ENCODE results near the gene DLGAP1. TPM values are rescaled to one million over a fixed set of nuclear protein-coding genes. Genes with fewer than 3 reads are reported as not detected.

Gene DLGAP1
- total RNA-seq, 4 donors from 2014 or later: 1.2 to 1.4 (median 1.4) TPM

- Histone ChIP-seq H3K9me3 (no peaks in the 10 kb centered on the region), H3K4me3 (no peak overlapping the region), H3K4me1 (no peaks in the 10 kb centered on the region), H3K27ac (replicated peaks in 1 of 4) (no peak overlapping the region), H3K36me3 (no peaks in the 10 kb centered on the region), H3K27me3 (no peaks in the 10 kb centered on the region)
- no peak for DNase-seq (ENCODE audit: extremely low spot score)
- intact Hi-C loops (cut with DNase I): no loop called here
- 54% methylated on average over 11 of the region's 11 CpGs for WGBS
- no peak for TF ChIP-seq POLR2AphosphoS5 (IDR thresholded peaks at IDR 0.05)
- TF ChIP-seq EP300 (IDR thresholded peaks at IDR 0.05): no peak
- no peak for TF ChIP-seq CTCF (IDR thresholded peaks at IDR 0.05)
- no peak for TF ChIP-seq POLR2A (IDR thresholded peaks at IDR 0.05; ENCODE audit: low read depth)
These were observed 218.0 kb downstream of the DLGAP1 start for GRCh38 chr18:4236940-4237663.

GRCh38 chr18:4233468-4233867 is 221.6 kb downstream of the DLGAP1 start:
- WGBS: 20% methylated on average over 3 of the region's 3 CpGs

GRCh38 chr18:4232656-4233055 is 222.5 kb downstream of the DLGAP1 start:
- 35% methylated on average over 2 of the region's 2 CpGs for WGBS
- Histone ChIP-seq H3K9me3 (peaks cover 0 to 9% (median 3%) of the 10 kb centered on the region in 4 donors), H3K4me3 (no peak overlapping the region), H3K27me3 (no peaks in the 10 kb centered on the region), H3K4me1 (no peaks in the 10 kb centered on the region), H3K36me3 (no peaks in the 10 kb centered on the region), H3K27ac (replicated peaks in 1 of 4) (no peak overlapping the region)
- intact Hi-C loops (cut with DNase I): no loop called here
- TF ChIP-seq EP300 (IDR thresholded peaks at IDR 0.05) (no peak), POLR2A (IDR thresholded peaks at IDR 0.05; ENCODE audit: low read depth) (no peak), CTCF (IDR thresholded peaks at IDR 0.05) (no peak), POLR2AphosphoS5 (IDR thresholded peaks at IDR 0.05) (no peak)
- DNase-seq (ENCODE audit: extremely low spot score): no peak

More at GRCh38 chr18:4233468-4233867, 221.6 kb downstream of the DLGAP1 start:
- Histone ChIP-seq H3K9me3 (peaks cover 0 to 9% (median 3%) of the 10 kb centered on the region in 4 donors), H3K27ac (replicated peaks in 1 of 4) (no peak overlapping the region), H3K4me3 (no peak overlapping the region), H3K27me3 (no peaks in the 10 kb centered on the region), H3K4me1 (no peaks in the 10 kb centered on the region), H3K36me3 (no peaks in the 10 kb centered on the region)
- TF ChIP-seq POLR2A (IDR thresholded peaks at IDR 0.05; ENCODE audit: low read depth): no peak
- intact Hi-C loops (cut with DNase I): no loop called here
- DNase-seq (ENCODE audit: extremely low spot score): no peak

- intact Hi-C loops (cut with DNase I): no loop called here
- TF ChIP-seq POLR2AphosphoS5 (IDR thresholded peaks at IDR 0.05) (no peak), CTCF (IDR thresholded peaks at IDR 0.05) (no peak), EP300 (IDR thresholded peaks at IDR 0.05) (no peak), POLR2A (IDR thresholded peaks at IDR 0.05; ENCODE audit: low read depth) (no peak)
- Histone ChIP-seq H3K4me3 (no peak overlapping the region), H3K9me3 (peaks cover 0 to 9% (median 3%) of the 10 kb centered on the region in 4 donors), H3K36me3 (no peaks in the 10 kb centered on the region), H3K4me1 (no peaks in the 10 kb centered on the region), H3K27me3 (no peaks in the 10 kb centered on the region), H3K27ac (replicated peaks in 1 of 4) (no peak overlapping the region)
- no peak for DNase-seq (ENCODE audit: extremely low spot score)
These were observed 223.8 kb downstream of the DLGAP1 start for GRCh38 chr18:4231260-4231659.

- intact Hi-C loops (cut with DNase I): no loop called here
- Histone ChIP-seq H3K4me3 (no peak overlapping the region), H3K4me1 (no peaks in the 10 kb centered on the region), H3K27me3 (no peaks in the 10 kb centered on the region), H3K27ac (replicated peaks in 1 of 4) (no peak overlapping the region), H3K9me3 (peaks cover 0 to 9% (median 3%) of the 10 kb centered on the region in 4 donors), H3K36me3 (no peaks in the 10 kb centered on the region)
- WGBS: 72% methylated on average over 3 of the region's 3 CpGs
- TF ChIP-seq POLR2AphosphoS5 (IDR thresholded peaks at IDR 0.05) (no peak), POLR2A (IDR thresholded peaks at IDR 0.05; ENCODE audit: low read depth) (no peak), EP300 (IDR thresholded peaks at IDR 0.05) (no peak), CTCF (IDR thresholded peaks at IDR 0.05) (no peak)
- no peak for DNase-seq (ENCODE audit: extremely low spot score)
These were observed 224.5 kb downstream of the DLGAP1 start for GRCh38 chr18:4230450-4231168.
